HK-2 (cell line): ENCODE measurements around the gene LNX1.

ENCODE experiments used
- DNase-seq: peaks from one replicate; pipeline ENCODE4 v3.0.0-alpha.2; 2018; ENCODE audit not compliant: unreplicated experiment

LNX1 gene

DNA sequence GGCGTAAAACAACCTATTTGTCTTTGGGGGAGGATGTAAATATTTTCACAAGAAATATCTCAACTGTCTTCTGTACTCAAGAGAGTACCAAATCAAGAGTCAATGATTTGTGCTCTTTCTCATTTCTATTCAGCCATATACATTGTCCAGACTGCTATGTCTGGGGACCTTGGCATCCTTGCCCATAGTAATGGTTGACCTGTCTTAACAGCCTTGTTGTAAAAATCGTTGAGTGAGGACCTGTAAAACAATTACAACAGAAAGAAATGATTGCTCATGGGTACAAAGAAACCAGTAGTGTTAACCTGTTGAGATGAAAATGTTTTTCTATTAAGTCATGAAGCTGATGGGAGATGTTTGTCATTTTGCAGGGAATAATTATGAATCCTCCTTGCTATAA lies 56.6 kb downstream of the LNX1 start:
- no peak for DNase-seq

GRCh38 chr4:53532521-53532920 lies 58.8 kb downstream of the LNX1 start:
- DNase-seq: no peak

DNA sequence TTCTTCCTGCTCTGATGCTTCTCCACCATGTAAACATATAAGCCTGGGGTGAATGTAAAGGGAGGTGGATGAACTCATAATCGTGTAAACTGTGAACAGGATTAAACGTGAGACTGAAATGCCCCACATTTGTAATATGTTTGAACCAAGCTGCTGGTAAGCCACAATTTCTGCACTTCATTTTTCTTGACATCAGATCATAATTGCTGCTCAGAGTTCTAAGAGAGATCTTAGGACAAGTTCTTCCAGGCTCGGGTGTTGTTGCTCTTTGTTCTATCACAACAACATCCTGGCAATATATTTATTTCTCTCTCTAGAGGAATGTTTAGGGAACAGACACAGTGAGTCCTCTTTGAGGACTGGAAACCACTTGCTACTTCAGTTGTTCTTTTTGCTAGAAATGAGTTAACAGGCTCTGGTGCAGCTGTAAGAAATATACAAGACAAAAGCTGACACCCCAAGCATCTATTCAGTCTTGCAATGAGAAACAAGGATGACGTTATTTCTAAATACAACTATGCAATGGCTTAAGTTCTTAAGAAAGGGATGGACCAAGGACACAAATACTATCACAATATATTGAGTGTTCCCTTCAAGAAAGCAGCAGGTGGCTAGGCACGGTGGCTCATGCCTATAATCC lies 59.6 kb downstream of the LNX1 start:
- DNase-seq: no peak

GRCh38 chr4:53529025-53529424 lies 62.3 kb downstream of the LNX1 start:
- no peak for DNase-seq

DNA sequence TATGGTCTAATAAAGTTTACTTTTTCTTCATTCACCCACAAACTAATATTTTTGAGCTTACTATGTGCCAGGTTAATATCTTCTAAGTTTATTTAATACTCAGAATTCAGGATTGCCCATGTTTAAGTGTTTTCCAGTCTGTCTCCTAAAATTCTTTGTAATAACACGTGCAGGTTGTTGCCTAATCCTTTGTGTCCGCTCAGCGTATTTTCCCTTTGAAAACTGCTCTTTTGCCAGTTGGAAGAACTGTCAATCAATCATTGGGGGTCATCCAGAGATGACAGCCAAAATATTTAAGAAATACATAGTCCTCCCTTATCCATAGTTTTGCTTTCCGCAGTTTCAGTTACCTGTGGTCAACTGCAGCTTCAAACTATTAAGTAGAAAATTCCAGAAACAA lies 63.4 kb downstream of the LNX1 start:
- no peak for DNase-seq

DNA sequence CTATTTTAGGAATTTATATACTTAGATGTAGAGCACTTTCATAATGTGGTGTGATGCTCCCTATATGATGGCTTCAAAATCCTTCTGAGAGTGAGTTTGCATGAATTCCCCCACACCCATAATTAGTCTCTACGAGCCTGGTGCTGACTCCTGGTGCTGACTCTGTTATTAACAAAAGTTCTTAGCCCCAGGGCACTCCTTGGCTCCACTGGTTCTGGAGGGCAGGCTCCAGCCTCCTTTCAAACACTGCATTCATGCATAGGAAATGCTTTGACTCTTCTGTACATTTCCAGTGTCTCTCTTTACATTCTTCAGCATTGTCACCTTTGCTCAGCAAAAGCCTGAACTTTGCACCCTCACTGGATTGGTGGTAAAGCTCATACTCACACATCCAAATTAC lies 64.0 kb downstream of the LNX1 start:
- DNase-seq: no peak

DNA sequence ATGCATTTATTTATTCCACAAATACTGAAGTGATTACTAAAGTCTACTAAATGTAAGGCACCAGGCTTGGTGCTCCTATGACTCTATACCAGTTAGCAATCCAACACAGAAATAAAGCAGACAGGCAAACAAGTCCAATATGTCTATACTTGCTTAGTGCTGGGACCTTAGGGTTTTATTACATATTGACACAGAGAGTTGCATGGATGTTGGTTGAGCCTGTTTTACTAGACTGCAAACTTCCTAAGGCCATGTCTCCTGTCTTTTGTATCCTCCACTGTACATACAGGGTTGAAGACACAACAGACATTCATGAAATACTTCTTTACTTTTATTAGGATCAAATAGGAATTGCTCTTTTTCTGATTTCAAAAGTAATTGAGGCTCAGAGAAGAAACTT lies 69.0 kb downstream of the LNX1 start:
- no peak for DNase-seq

DNA sequence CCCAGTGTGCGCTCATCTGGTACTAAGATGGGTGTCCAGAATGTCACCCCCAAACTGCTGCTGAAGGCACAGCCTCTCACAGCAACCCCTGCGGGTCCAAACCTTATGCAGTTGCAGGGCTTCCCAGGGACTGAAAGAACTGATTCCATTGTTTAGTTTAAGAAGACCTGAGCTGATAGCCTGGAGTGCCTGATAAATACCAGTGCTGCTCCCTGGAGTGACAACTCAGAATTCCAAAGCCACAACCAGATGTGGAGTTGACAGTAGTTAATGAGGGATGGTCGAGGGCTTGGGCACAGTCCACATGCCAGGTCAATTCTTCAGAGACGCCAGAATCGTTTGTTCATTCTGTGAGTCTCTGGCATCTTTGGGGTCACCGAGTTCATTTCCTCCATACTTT lies 71.2 kb downstream of the LNX1 start:
- no peak for DNase-seq

DNA sequence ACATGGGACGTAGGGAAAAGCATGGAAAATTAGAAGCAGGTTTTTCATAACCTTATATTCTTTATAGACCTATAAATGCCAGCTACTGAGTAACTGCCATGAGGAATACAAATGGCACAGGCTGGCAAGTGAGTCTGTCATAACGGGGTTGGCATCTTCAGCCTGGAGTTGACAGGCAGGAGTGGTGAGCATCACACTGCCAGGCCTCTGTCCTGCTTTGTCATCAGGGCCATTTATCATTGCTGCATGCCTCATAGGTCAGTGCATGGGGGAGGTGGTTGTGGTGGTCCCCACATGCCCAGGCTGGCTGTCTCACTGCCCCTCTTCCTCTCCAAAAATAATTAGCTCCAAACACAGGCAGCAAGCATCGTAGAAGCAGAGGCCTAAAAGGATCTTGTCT lies 72.5 kb downstream of the LNX1 start:
- no peak for DNase-seq

GRCh38 chr4:53515076-53515475 lies 76.2 kb downstream of the LNX1 start:
- no peak for DNase-seq

- no peak for DNase-seq
Measured at GRCh38 chr4:53514509-53514908, 76.8 kb downstream of the LNX1 start.

- no peak for DNase-seq
Measured at GRCh38 chr4:53512608-53513007, 78.7 kb downstream of the LNX1 start.

GRCh38 chr4:53511014-53511413 lies 80.3 kb downstream of the LNX1 start:
- no peak for DNase-seq

DNA sequence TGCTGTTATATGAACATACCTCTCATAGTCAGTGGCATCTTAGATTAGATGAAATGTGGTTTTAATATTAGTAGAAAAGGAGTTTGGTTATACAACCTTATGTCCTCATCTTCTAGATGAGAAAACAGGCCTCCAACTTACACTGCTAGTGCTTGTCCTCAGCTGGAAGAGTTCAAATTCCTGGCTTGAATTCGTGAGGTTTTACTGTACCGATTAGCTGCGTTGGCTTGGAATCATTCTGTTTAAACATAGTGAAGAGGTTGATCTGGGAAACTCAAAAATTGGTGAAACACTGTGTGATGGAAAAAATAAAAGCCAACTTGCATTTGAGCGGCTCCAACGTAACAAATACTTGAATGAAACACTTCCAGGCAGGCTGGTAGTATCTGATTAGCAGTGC lies 81.0 kb downstream of the LNX1 start:
- DNase-seq: no peak

GRCh38 chr4:53508446-53508845 lies 82.8 kb downstream of the LNX1 start:
- no peak for DNase-seq

DNA sequence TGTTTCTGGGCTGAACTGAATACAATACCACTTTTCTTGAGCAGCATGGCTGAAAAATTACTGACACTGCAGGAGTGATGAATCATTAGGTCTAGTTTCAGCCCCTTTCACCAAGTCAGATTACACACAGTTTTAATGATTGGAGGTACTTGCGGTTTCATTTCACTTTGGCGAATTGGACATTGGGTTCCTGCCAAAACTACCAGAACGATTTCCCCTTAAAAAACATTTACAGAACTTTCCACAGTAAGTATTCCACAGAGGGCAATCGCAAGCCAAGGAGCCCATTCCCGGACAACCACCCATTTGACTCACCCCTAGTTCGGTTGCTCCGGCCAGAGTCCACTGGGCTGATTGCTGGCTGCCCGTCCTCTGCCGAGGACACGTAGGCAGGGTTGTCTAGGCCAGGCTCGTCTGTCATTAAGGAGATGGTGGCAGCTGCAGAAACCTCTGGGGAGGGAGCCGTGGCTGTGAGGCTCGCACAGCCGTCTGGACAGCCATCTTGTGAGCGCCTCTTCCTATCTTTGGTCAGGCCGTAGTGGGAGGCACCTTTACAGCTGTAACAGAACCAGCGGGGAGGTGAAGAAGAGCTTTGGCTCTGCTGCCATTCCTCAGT lies 83.5 kb downstream of the LNX1 start:
- no peak for DNase-seq

DNA sequence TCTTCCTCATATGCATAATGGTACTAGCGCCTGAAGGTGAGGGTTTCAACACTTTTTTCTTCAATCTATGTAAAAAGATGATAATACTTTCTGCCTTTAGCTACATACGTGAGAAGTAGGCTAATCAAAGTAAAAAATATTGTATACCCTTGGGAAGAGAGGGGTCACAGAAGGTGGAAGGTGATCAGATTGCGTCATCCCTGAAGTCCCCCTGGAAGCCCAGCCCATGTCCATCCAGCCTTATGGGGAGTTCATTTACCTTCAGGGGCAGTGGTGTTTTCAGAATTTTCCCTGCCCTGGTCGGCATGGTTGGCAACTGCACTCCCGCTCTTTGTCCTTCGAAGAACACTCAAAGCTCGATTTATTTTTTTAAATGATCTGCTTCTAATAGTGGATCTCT lies 84.2 kb downstream of the LNX1 start:
- no peak for DNase-seq

- DNase-seq: no peak
Measured at GRCh38 chr4:53505947-53506346, 85.3 kb downstream of the LNX1 start.

GRCh38 chr4:53502094-53502493 lies 89.2 kb downstream of the LNX1 start:
- DNase-seq: no peak

DNA sequence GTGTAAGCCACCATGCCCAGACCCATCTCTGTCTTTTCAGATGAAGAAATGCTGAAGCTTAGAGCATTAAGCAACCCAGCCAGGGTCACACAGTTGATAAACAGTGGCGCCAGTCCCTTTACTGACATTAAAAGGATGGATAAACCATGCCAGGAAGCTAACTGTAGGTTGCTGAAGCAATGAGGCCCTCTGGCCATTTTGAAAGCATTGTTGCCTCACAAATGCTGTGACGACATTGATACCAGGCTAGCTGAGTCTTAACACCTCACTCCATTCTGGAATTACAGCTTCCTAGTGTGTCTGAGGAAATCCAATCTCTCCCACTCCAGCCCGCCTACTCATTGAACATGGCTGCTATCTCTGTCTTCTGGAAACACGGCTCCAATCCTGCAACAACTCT lies 89.7 kb downstream of the LNX1 start:
- DNase-seq: no peak

DNA sequence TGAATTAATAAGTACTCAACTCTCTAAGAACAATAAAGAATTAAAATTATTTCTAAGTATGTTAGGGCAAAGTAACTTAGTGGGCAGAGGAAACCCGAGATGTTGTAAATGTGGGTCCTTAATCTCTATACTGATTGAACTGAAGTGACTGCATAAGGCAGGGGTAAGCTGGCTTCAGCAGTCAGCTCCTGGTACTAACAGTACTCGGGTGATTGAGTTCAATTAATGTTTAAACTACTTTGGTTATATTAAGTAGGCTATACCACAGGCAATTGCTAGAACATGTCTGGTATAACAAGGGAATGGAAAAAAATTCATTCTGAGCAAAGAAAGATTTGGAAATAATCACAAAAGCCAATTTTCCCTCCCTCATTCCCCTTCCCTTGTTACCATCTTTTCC lies 90.7 kb downstream of the LNX1 start:
- DNase-seq: no peak

DNA sequence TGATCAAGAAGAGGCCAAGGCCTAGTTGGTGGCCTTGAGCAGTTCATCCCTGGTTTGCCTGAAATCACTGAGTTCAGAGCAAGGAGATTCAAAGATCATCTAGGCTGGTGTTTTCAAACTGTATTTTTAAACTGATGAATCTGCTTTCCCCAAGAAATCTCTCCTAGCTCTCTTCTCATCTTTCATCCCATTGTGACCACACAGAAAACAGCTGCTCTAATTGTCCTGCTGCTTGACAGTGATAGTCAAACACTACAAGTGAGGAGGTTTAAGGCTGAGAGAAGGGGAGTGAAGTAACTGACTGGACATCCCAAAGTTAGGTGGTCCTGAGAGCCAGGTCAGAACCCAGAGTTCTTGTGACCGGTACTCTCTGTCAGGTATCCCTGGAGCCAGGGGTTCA lies 91.5 kb downstream of the LNX1 start:
- DNase-seq: no peak

- DNase-seq: no peak
Measured at GRCh38 chr4:53498706-53499105, 92.6 kb downstream of the LNX1 start.
